B cell (primary cell): Measurements from ENCODE around the gene RIPK1. TPM values are rescaled to one million over a fixed set of nuclear protein-coding genes. Genes with fewer than 3 reads are reported as not detected.
"Not testable (repeated sequence)": the region's sequence is repeated elsewhere in the genome, so short reads cannot be mapped to it uniquely, and the experiment has no call there.

Source experiments
- ATAC-seq: fragments of 200-7000 bp; cut with Tn5 transposase; one replicate; pipeline ENCODE4 v1.10.0; 2021; ENCODE audit warnings: low read depth, mild to moderate bottlenecking, moderate number of reproducible peaks, moderate library complexity
- CTCF ChIA-PET: fragments of 350-600 bp; sonication (Branson Sonifier 250); formaldehyde crosslinking; loops from one replicate; lab custom pipeline; 2021; ENCODE audit warnings: antibody characterized with exemption, inconsistent platforms; lab: Charles Lee
- POLR2A ChIA-PET: fragments of 350-600 bp; sonication (Branson Sonifier 250); formaldehyde crosslinking; loops from one replicate; lab custom pipeline; 2021; ENCODE audit warnings: antibody characterized with exemption; lab: Charles Lee
- DNase-seq: peaks from one replicate; pipeline ENCODE4 v3.0.0; 2013
- H2AFZ ChIP-seq: 2 replicates; pipeline ENCODE4 v1.6.1; 2012; ENCODE audit warnings: mild to moderate bottlenecking, low read depth, low read length; ENCODE audit not compliant: insufficient read depth, poor library complexity, severe bottlenecking
- H3K27ac ChIP-seq, 2 donors: 1 replicate in 1 of 2; 2 replicates in 1 of 2; pipeline ENCODE4 v1.5.1; 2012 to 2013; ENCODE audit warnings: low read length in 2 of 2, mild to moderate bottlenecking in 2 of 2, moderate library complexity in 1 of 2
- H3K27me3 ChIP-seq, 4 experiments: fragments of 200-600 bp in 1 of 4; sonication (generic) in 1 of 4; replicated peaks in 1 of 4; 1 replicate in 2 of 4; 2 replicates in 2 of 4; pipeline versions ENCODE4 v1.6.1 to v1.7.0; 2013 to 2016; ENCODE audit warnings: low read length in 3 of 4, mild to moderate bottlenecking in 2 of 4, mixed read lengths in 1 of 4, moderate library complexity in 1 of 4; ENCODE audit not compliant: insufficient read depth in 4 of 4, control insufficient read depth in 3 of 4; ENCODE audit errors: control extremely low read depth in 1 of 4
- H3K36me3 ChIP-seq, 2 experiments: replicated peaks in 1 of 2; 1 replicate in 1 of 2; 2 replicates in 1 of 2; pipeline versions ENCODE4 v1.6.1 to v1.7.1; 2013; ENCODE audit warnings: low read length in 1 of 2; ENCODE audit not compliant: insufficient read depth in 2 of 2, control insufficient read depth in 1 of 2; ENCODE audit errors: control extremely low read depth in 1 of 2, extremely low read depth in 1 of 2
- H3K4me1 ChIP-seq, 2 donors: fragments of 200-600 bp in 1 of 2; sonication (generic) in 1 of 2; 1 replicate in 1 of 2; 2 replicates in 1 of 2; pipeline versions ENCODE4 v1.5.1 to v1.6.1; 2013 to 2017; ENCODE audit warnings: low read length in 2 of 2; ENCODE audit not compliant: control insufficient read depth in 2 of 2, insufficient read depth in 2 of 2
- H3K4me2 ChIP-seq: replicated peaks from 2 replicates; pipeline ENCODE3; 2012; ENCODE audit warnings: mild to moderate bottlenecking, low read depth, low read length; ENCODE audit not compliant: poor library complexity, severe bottlenecking
- H3K4me3 ChIP-seq, 5 experiments: fragments of 200-600 bp in 1 of 5; sonication (generic) in 1 of 5; 1 replicate in 3 of 5; 2 replicates in 2 of 5; pipeline versions ENCODE4 v1.5.1 to v1.7.0; 2011 to 2016; ENCODE audit warnings: low read length in 4 of 5, mild to moderate bottlenecking in 4 of 5, low read depth in 2 of 5, control low read depth in 1 of 5, moderate library complexity in 1 of 5; ENCODE audit not compliant: insufficient read depth in 1 of 5; ENCODE audit errors: control extremely low read depth in 1 of 5, extremely low read depth in 1 of 5
- H3K79me2 ChIP-seq: fragments of 200-600 bp; sonication (generic); one replicate; pipeline ENCODE4 v1.6.0; 2016; ENCODE audit warnings: low read length; ENCODE audit not compliant: control insufficient read depth, insufficient read depth
- H3K9ac ChIP-seq: fragments of 200-600 bp; sonication (generic); 2 replicates; pipeline ENCODE4 v1.6.1; 2017; ENCODE audit warnings: mild to moderate bottlenecking, low read length, moderate library complexity
- H3K9me3 ChIP-seq, 3 donors: one replicate each; pipeline versions ENCODE4 v1.6.1 to v1.7.1; 2013; ENCODE audit warnings: low read length in 2 of 3; ENCODE audit not compliant: control insufficient read depth in 2 of 3, insufficient read depth in 1 of 3; ENCODE audit errors: control extremely low read depth in 1 of 3
- H4K20me1 ChIP-seq: 2 replicates; pipeline ENCODE4 v1.6.0; 2012; ENCODE audit warnings: mild to moderate bottlenecking, low read length; ENCODE audit not compliant: insufficient read depth, control insufficient read depth, poor library complexity, severe bottlenecking
- H3K27ac Mint-ChIP-seq: one replicate; pipeline ENCODE4 v1.8.0; 2021; ENCODE audit warnings: mixed read lengths
- H3K27me3 Mint-ChIP-seq: one replicate; pipeline ENCODE4 v1.8.0; 2021; ENCODE audit warnings: mixed read lengths
- H3K4me1 Mint-ChIP-seq: one replicate; pipeline ENCODE4 v1.8.0; 2021; ENCODE audit warnings: mixed read lengths
- H3K4me3 Mint-ChIP-seq: one replicate; pipeline ENCODE4 v1.8.0; 2021; ENCODE audit warnings: mixed read lengths
- H3K9me3 Mint-ChIP-seq: one replicate; pipeline ENCODE4 v1.8.0; 2022; ENCODE audit warnings: mixed read lengths; ENCODE audit not compliant: insufficient read depth
- EZH2 ChIP-seq: IDR thresholded peaks from 2 replicates; pipeline ENCODE4 v1.6.1; 2012; ENCODE audit warnings: borderline replicate concordance, low read depth, mild to moderate bottlenecking, moderate library complexity, low read length; ENCODE audit not compliant: insufficient read depth, poor library complexity, severe bottlenecking
- WGBS: methylation state at CpG from one replicate; pipeline ENCODE4 v1.1.5; 2013; ENCODE audit warnings: missing lambda C conversion rate; ENCODE audit not compliant: insufficient coverage; 5-methylcytosine and 5-hydroxymethylcytosine counted together
- intact Hi-C: fragments of 100-400 bp; cut with micrococcal nuclease; formaldehyde crosslinking; loops from one replicate; pipeline ENCODE4 v1.10.0; 2022
- polyA plus RNA-seq: library from polyadenylated mRNA; depleted of rRNA; stranded (reverse); fragments of >200 nt; gene quantifications from 2 replicates; pipeline ENCODE4 v1.2.3, GENCODE V29; 2012
- total RNA-seq, 2 donors: library from RNA; stranded (reverse); fragments of 120-200 nt in 1 of 2; gene quantifications; 1 replicate in 1 of 2; 2 replicates in 1 of 2; pipeline versions ENCODE4 v1.2.3 to v1.2.4, GENCODE V29; 2013 to 2022
- TF ChIP-seq, protein P1 (sequence below): fragments of 200-600 bp; IDR thresholded peaks from one replicate; pipeline ENCODE4 v1.8.0; 2022; ENCODE audit warnings: antibody characterized with exemption, mild to moderate bottlenecking

The RIPK1 gene
- total and polyA plus RNA-seq, 2 donors (not counting 1 experiment from before 2014, with no cell fraction given): 7.3 to 26.2 TPM

DNA sequence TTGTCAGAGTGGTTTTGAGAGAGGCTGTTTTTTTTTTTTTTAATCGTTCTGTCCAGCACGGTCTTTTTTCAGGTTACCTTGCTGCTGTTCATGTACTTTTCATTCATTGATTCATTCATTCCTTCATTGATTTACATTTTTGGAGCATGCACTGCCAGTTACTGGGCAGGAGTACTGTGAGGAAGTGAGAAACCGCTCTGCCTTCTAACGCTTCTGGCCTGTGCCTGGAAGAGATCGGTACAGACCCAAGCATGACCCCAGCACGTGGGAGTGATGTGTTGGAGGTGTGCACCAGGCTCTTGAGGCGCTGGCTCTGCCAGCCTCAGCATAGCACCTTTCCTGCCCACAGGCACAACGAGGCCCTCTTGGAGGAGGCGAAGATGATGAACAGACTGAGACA, 9.1 kb downstream of the RIPK1 start:
- TF ChIP-seq, protein P1, sequence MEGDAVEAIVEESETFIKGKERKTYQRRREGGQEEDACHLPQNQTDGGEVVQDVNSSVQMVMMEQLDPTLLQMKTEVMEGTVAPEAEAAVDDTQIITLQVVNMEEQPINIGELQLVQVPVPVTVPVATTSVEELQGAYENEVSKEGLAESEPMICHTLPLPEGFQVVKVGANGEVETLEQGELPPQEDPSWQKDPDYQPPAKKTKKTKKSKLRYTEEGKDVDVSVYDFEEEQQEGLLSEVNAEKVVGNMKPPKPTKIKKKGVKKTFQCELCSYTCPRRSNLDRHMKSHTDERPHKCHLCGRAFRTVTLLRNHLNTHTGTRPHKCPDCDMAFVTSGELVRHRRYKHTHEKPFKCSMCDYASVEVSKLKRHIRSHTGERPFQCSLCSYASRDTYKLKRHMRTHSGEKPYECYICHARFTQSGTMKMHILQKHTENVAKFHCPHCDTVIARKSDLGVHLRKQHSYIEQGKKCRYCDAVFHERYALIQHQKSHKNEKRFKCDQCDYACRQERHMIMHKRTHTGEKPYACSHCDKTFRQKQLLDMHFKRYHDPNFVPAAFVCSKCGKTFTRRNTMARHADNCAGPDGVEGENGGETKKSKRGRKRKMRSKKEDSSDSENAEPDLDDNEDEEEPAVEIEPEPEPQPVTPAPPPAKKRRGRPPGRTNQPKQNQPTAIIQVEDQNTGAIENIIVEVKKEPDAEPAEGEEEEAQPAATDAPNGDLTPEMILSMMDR: no peak
- no peak for TF ChIP-seq EZH2
- 90% methylated on average over 5 of the region's 9 CpGs for WGBS
- Mint-ChIP-seq H3K4me3 (no peak overlapping the region), H3K9me3 (no peaks in the 10 kb centered on the region), H3K27ac (no peak overlapping the region), H3K4me1 (peaks cover 32% of the 10 kb centered on the region), H3K27me3 (no peaks in the 10 kb centered on the region)
- H3K4me2 ChIP-seq: no peak overlapping the region
- H3K79me2 ChIP-seq: peaks cover 62% of the 10 kb centered on the region
- peaks cover 0 to 2% (median 0%) of the 10 kb centered on the region in 3 donors for H3K9me3 ChIP-seq
- H3K4me3 ChIP-seq: no peak overlapping the region
- no peak overlapping the region for H3K27ac ChIP-seq
- H3K36me3 ChIP-seq: peaks cover 7 to 34% of the 10 kb centered on the region in 2 experiments
- H2AFZ ChIP-seq: no peak overlapping the region
- ATAC-seq: no peak
- no peak overlapping the region for H3K9ac ChIP-seq
- intact Hi-C loops: no loop called here
- DNase-seq: no peak
- H4K20me1 ChIP-seq: peaks cover 45% of the 10 kb centered on the region
- POLR2A ChIA-PET: no interaction called here
- no peaks in the 10 kb centered on the region for H3K27me3 ChIP-seq
- CTCF ChIA-PET: no interaction called here
- H3K4me1 ChIP-seq: peaks cover 13 to 15% of the 10 kb centered on the region in 2 donors

DNA sequence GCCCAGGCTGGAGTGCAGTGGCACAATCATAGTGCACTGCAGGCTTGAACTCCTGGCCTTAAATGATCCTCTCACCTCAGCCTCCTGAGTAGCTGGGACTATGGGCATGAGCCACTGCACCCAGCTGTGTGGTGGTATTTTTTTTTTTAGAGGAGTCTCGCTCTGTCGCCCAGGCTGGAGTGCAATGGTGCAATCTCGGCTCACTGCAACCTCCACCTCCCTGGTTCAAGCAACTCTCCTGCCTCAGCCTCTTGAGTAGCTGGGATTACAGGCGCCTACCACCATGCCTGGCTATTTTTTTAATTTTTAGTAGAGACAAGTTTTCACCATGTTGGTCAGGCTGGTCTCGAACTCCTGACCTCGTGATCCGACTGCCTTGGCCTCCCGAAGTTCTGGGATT, 10.7 kb downstream of the RIPK1 start:
- POLR2A ChIA-PET: not testable (repeated sequence)

More for the DNA sequence above, 10.7 kb downstream of the RIPK1 start:
- H3K27me3 Mint-ChIP-seq, H3K27me3 ChIP-seq, H3K4me2 ChIP-seq, ATAC-seq, H2AFZ ChIP-seq, H3K4me3 ChIP-seq, H3K27ac ChIP-seq, H3K27ac Mint-ChIP-seq, DNase-seq, H3K9me3 ChIP-seq, H3K4me3 Mint-ChIP-seq, H3K9ac ChIP-seq, intact Hi-C loops, H3K9me3 Mint-ChIP-seq: not testable (repeated sequence)
- peaks cover 13 to 15% of the 10 kb centered on the region in 2 donors for H3K4me1 ChIP-seq
- H4K20me1 ChIP-seq: peaks cover 38% of the 10 kb centered on the region
- H3K4me1 Mint-ChIP-seq: peaks cover 23% of the 10 kb centered on the region
- CTCF ChIA-PET: interaction anchor here (1.2 kb wide), 1 partner anchor 78 kb away, joined by 3 read pairs; the partner anchor contains the start of gene TUBB2A
- H3K36me3 ChIP-seq: peaks cover 7 to 49% of the 10 kb centered on the region in 2 experiments
- WGBS: 97% methylated on average over 4 of the region's 8 CpGs
- H3K79me2 ChIP-seq: peaks cover 48% of the 10 kb centered on the region
